CD4-positive, alpha-beta T cell treated with Interferon gamma for 1 hour (primary cell): ENCODE measurements around the gene CELF2.

Experiments used
- DNase-seq: peaks from one replicate; pipeline ENCODE4 v3.0.0-alpha.2; 2020

Gene CELF2

DNA sequence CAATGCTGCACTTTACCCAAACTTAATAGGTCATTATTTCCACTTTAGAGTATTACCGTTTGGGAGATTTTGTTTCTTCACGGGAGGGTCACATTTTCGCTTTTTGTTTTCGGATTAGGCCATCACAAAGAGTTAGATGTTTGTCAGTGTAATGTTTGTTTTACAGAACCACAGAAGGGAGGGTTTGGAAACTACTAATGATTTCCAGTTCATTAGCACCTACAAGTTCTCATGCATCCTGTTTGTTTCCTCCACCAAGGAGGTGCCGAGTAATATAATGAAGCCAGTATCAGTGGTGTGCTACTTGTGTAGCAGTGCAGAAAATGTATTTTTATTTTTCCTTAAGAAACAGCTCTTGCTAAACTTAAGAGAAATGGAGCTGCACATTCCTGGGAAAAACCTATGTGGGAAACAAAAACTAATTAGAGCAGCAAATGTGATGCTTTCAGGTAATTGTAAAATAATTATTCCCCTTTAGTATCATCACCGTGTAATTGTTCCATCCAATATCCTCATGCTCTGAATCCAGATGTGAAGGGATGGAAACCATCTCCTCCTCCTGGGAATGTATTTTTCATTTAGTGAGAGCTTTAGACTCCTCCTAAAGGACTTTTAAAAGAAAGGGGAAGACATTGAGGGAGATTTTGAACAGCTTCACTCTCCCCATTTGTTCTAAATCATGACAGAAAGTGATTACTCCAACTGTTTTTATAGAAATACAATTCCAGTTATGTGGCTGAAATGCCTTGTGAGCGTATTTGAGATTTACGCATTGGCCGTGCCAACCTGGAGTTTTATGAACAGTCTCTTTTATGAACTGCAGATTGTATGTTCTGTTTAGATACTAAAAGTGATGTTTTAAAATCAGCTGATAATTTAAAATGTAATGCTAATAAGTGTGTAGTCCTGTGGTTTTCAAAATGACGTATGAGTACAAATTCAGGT, 5.6 kb downstream of the CELF2 start:
- no peak for DNase-seq

GRCh38 chr10:11024596-11024995, 6.9 kb downstream of the CELF2 start:
- no peak for DNase-seq

GRCh38 chr10:11025978-11026377, 8.3 kb downstream of the CELF2 start:
- no peak for DNase-seq

DNA sequence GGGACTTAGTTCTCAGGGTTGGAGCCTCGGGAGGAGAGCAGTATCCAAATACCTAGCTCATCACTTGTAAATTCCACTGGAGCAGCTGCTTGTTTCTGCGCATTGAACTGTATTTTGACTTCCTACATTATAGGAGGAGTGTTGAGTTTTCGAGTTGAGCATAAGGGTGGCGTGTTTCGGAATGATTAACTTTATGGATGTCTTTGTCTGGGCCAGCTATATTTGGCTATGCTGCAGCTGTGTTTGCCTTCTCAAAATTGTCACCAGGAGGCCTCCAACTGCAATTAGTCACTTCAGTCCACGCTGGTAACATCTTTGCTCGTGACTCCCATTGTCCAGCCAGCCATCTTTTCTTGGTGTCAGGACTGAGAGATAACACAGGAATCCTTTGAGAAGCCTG, 9.1 kb downstream of the CELF2 start:
- no peak for DNase-seq

DNA sequence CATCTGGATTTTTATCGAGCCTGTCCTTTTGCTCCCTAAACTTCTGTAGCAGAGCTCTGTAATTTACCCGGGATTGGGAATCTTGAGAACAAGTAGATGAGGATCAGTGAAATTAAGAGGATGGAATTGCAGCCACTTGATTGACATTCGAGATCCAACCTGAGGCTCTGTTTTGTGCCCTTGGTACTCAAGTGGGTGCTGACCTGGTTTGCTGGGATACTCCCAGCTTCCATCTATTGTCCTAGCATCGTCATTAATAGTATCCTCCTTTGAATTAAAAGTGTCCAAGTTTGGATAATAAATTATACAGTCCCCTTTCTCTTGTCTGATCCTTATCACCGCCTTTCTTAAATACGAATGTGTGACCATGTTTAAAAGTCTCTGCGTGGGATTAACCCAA, 17.1 kb downstream of the CELF2 start:
- no peak for DNase-seq

DNA sequence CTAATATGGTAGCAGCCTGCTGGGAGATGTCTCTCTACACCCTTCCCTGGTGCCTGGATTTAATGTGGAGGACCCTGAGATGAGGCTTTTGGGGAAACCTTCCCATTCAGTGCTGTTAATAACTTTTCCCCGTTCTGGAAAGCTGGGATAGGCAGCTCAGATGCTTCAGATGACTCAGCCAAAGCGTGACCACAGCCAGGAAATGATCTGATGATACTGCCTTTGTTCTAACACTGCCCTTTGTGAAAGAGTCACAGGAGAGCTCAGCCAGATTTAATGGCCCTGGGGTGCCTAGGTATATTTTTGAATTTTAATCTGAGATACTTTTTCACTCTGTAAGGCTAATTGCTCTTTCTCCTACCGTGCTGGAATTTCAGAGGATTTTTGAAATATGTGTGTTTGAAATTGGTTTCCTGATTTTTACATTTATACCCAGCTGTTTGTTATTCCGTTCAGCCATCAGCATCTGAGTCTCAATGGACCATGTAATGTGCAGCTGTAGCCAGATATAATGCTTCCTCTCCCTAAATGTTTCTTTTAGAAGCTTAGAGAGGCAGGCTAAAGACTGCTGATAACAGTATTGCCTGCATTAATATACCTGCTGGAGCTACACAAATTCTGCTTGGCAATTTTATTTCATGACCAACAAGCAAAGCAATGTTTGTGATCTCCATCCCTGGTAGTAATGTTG, 17.8 kb downstream of the CELF2 start:
- no peak for DNase-seq

DNA sequence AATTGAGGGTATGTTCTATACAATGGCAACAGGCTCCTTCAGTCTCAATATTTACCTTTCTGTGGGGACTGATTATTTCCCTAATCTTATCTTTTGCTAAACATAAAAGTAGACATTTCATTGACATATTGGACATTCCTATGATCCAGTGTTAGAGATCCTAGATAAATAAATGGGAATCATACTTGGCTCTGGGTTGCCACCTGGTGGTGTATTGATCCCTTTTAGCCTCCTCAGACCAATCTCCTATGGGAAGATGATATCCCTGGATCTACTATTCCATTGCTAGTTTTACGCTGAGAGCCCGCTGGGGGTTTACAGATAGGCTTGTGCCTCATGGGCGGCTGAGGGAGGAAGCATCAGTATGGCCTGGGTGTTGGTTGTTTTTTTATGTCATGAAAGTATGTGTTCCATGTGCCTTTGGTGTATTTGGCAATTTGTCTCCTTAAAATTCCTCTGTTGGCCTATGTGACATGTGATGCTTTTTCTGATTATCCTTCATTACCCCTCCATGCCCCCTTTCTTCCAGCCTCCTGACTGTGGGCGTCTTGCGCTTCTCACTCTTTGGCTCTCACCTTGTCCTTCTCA, 18.8 kb downstream of the CELF2 start:
- no peak for DNase-seq

GRCh38 chr10:11037991-11038390, 20.3 kb downstream of the CELF2 start:
- DNase-seq = no peak

- DNase-seq = no peak
These were observed 24.7 kb downstream of the CELF2 start for GRCh38 chr10:11042357-11042756.

GRCh38 chr10:11043039-11043438, 25.4 kb downstream of the CELF2 start:
- no peak for DNase-seq

GRCh38 chr10:11043446-11044127, 25.9 kb downstream of the CELF2 start:
- no peak for DNase-seq

GRCh38 chr10:11045487-11045886, 27.8 kb downstream of the CELF2 start:
- no peak for DNase-seq

- no peak for DNase-seq
These were observed 28.5 kb downstream of the CELF2 start for GRCh38 chr10:11045995-11046775.

- no peak for DNase-seq
These were observed 29.1 kb downstream of the CELF2 start for GRCh38 chr10:11046776-11047160.

DNA sequence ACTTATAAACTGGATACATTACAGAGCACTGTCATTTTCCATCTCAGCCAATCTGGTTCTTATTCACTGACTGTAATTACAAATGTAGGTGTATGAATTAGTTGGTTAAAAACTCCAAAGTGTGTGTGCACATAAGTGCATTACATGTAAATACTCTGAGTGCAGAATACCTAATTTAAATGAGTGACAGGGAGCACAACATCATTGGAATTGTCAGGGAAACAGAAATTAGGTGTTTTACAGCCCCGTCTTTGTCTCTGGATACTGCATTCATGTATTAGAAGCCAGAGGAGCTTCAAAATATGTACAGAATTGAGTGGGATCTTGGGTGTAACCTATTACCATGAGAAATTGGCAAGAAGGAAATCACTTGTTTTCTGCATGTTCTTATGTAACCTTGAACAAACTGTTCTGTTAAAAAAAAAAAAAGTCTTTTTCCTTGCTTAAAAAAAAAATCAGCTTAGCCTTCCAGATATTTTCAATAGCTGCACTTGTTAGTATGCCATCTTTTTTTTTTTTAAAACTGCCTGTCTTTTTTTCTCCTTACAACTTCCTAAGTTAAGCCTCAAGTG, 31.1 kb downstream of the CELF2 start:
- no peak for DNase-seq

- DNase-seq = no peak
These were observed 32.1 kb downstream of the CELF2 start for GRCh38 chr10:11049806-11050205.

- DNase-seq = no peak
These were observed 32.9 kb downstream of the CELF2 start for GRCh38 chr10:11050301-11051287.

- DNase-seq = no peak
These were observed 39.3 kb downstream of the CELF2 start for GRCh38 chr10:11057018-11057417.

- no peak for DNase-seq
These were observed 39.8 kb downstream of the CELF2 start for GRCh38 chr10:11057448-11057847.

DNA sequence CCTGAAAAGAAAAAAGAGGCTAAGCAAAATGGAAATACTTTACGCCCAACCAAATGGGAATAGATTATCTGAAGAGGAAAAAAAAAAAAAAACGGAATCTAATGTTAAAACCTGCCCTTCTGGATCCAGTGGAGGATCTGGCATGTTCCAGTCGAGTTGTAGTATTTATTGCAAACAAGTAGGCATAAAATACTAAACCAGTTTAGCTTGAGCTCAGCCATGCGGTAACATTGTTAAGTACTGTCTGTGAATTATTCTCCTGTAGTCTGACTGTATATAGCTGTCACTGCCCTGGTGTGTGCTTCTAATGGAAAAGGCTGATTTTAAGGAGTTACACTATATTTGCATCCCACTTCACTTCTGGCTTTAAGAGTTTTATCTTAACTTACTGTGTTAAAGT, 40.3 kb downstream of the CELF2 start:
- no peak for DNase-seq

DNA sequence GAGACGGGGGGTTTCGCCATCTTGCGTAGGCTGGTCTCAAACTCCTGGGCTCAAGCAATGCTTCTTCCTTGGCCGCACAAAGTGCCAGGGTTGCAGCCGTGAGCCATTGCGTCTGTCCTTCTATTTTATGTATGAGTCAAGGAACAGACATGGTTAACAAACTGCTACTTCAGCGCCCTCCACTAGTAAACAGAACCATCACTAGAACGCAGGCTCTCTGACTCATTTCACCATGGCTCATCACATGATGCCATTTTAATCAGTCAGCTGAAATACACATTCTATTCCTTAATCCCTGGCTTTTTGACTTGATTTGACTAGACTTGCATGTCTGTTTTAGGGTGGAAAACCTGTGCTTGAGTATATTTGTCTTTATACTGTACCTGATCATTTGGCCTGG, 41.3 kb downstream of the CELF2 start:
- no peak for DNase-seq
